ENCODE results near the gene EPN2.

Gene EPN2

GRCh38 chr17:19332371-19333131, 95.4 kb downstream of the EPN2 start:
- DNase-seq: no peak

GRCh38 chr17:19333132-19333440, 95.9 kb downstream of the EPN2 start:
- no peak for DNase-seq

- DNase-seq: no peak
Observed at GRCh38 chr17:19333736-19334290, 96.6 kb downstream of the EPN2 start.

- no peak for DNase-seq
Observed at GRCh38 chr17:19334331-19334730, 97.2 kb downstream of the EPN2 start.

GRCh38 chr17:19335951-19336631, 98.9 kb downstream of the EPN2 start:
- DNase-seq: no peak

GRCh38 chr17:19336938-19337711, 100.0 kb downstream of the EPN2 start:
- DNase-seq: peak; percentile 56

- no peak for DNase-seq
Observed at GRCh38 chr17:19337712-19338023, 100.5 kb downstream of the EPN2 start.

GRCh38 chr17:19338031-19338990, 101.1 kb downstream of the EPN2 start:
- no peak for DNase-seq

- no peak for DNase-seq
Observed at GRCh38 chr17:19339341-19339815, 102.2 kb downstream of the EPN2 start.

- DNase-seq: no peak
Observed at GRCh38 chr17:19341211-19341631, 104.1 kb downstream of the EPN2 start.

- DNase-seq: no peak
Observed at GRCh38 chr17:19341641-19342610, 104.8 kb downstream of the EPN2 start.

- DNase-seq: no peak
Observed at GRCh38 chr17:19342611-19343255, 105.6 kb downstream of the EPN2 start.

- no peak for DNase-seq
Observed at GRCh38 chr17:19343256-19343630, 106.1 kb downstream of the EPN2 start.

GRCh38 chr17:19343671-19344151, 106.5 kb downstream of the EPN2 start:
- DNase-seq: no peak

- DNase-seq: no peak
Observed at GRCh38 chr17:19344311-19345066, 107.3 kb downstream of the EPN2 start.

GRCh38 chr17:19345067-19345460, 107.9 kb downstream of the EPN2 start:
- DNase-seq: no peak

- no peak for DNase-seq
Observed at GRCh38 chr17:19345486-19346350, 108.6 kb downstream of the EPN2 start.
